ENCODE measurements around the gene MYBPC2. TPM values are rescaled to one million over a fixed set of nuclear protein-coding genes. Genes with fewer than 3 reads are reported as not detected.

Gene MYBPC2
- total RNA-seq, 1 experiment from 2014 or later, result 0.18 TPM

DNA sequence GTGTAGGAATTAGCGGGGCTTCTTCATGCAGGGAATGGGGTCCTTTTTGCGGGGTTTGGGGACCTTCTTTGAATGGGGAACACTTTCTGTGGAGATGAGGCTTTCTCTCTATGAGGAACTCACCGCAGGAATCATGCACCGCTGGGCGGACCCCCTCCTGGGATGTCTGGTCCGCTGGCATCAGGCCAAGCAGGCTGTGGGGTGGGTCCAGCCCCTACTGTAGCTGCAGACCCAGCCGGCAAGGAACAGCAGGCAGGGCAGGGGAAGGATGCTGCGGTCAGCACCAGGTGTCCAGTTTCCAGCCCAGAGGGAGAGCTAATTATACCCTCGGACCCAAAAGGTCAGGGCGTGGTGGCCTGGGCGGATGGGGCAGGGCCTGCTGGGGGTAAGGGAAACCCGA is 1.8 kb downstream of the MYBPC2 start:
- Histone ChIP-seq H3K36me3 (ENCODE audit: control insufficient read depth, insufficient read depth, low read length) (no peaks in the 10 kb centered on the region), H3K4me3 (ENCODE audit: low read depth in 2 of 2, low read length in 2 of 2) (no peak overlapping the region), H3K27me3 (ENCODE audit: control insufficient read depth, insufficient read depth, low read length) (no peaks in the 10 kb centered on the region), H3K27ac (ENCODE audit: low read length) (no peak overlapping the region), H3K9me3 (ENCODE audit: control insufficient read depth, insufficient read depth, low read depth, low read length) (no peaks in the 10 kb centered on the region), H3K4me1 (ENCODE audit: control insufficient read depth, insufficient read depth, low read length) (no peaks in the 10 kb centered on the region)
- TF ChIP-seq POLR2AphosphoS5 (IDR thresholded peaks at IDR 0.05; ENCODE audit: low read depth, low read length) (no peak), TCF7L2 (IDR thresholded peaks at IDR 0.05; ENCODE audit: low read depth, low read length) (no peak), SIN3A (IDR thresholded peaks at IDR 0.05; ENCODE audit: borderline replicate concordance, insufficient read depth, low read depth, low read length) (no peak)
- TF ChIP-seq, protein P1, sequence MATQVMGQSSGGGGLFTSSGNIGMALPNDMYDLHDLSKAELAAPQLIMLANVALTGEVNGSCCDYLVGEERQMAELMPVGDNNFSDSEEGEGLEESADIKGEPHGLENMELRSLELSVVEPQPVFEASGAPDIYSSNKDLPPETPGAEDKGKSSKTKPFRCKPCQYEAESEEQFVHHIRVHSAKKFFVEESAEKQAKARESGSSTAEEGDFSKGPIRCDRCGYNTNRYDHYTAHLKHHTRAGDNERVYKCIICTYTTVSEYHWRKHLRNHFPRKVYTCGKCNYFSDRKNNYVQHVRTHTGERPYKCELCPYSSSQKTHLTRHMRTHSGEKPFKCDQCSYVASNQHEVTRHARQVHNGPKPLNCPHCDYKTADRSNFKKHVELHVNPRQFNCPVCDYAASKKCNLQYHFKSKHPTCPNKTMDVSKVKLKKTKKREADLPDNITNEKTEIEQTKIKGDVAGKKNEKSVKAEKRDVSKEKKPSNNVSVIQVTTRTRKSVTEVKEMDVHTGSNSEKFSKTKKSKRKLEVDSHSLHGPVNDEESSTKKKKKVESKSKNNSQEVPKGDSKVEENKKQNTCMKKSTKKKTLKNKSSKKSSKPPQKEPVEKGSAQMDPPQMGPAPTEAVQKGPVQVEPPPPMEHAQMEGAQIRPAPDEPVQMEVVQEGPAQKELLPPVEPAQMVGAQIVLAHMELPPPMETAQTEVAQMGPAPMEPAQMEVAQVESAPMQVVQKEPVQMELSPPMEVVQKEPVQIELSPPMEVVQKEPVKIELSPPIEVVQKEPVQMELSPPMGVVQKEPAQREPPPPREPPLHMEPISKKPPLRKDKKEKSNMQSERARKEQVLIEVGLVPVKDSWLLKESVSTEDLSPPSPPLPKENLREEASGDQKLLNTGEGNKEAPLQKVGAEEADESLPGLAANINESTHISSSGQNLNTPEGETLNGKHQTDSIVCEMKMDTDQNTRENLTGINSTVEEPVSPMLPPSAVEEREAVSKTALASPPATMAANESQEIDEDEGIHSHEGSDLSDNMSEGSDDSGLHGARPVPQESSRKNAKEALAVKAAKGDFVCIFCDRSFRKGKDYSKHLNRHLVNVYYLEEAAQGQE (IDR thresholded peaks at IDR 0.05; ENCODE audit: insufficient read depth in 1 of 2, low read depth in 2 of 2, low read length in 1 of 2), result no peak
- TF ChIP-seq, protein P2, sequence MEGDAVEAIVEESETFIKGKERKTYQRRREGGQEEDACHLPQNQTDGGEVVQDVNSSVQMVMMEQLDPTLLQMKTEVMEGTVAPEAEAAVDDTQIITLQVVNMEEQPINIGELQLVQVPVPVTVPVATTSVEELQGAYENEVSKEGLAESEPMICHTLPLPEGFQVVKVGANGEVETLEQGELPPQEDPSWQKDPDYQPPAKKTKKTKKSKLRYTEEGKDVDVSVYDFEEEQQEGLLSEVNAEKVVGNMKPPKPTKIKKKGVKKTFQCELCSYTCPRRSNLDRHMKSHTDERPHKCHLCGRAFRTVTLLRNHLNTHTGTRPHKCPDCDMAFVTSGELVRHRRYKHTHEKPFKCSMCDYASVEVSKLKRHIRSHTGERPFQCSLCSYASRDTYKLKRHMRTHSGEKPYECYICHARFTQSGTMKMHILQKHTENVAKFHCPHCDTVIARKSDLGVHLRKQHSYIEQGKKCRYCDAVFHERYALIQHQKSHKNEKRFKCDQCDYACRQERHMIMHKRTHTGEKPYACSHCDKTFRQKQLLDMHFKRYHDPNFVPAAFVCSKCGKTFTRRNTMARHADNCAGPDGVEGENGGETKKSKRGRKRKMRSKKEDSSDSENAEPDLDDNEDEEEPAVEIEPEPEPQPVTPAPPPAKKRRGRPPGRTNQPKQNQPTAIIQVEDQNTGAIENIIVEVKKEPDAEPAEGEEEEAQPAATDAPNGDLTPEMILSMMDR (IDR thresholded peaks at IDR 0.05), result no peak
- POLR2A ChIA-PET, result no interaction called here
- in situ Hi-C loops (cut with HindIII; ENCODE audit: low pct_unique_long_range_greater_than_20kb, low sequenced_read_pairs), result no loop called here
- intact Hi-C loops (cut with micrococcal nuclease; ENCODE audit: unreplicated experiment), result no loop called here
- no peak for DNase-seq (ENCODE audit: low read depth, low spot score)
- CTCF ChIA-PET, result no interaction called here
- BruUV-seq (replicated peaks), result no TSS peak
- no peak for ATAC-seq

DNA sequence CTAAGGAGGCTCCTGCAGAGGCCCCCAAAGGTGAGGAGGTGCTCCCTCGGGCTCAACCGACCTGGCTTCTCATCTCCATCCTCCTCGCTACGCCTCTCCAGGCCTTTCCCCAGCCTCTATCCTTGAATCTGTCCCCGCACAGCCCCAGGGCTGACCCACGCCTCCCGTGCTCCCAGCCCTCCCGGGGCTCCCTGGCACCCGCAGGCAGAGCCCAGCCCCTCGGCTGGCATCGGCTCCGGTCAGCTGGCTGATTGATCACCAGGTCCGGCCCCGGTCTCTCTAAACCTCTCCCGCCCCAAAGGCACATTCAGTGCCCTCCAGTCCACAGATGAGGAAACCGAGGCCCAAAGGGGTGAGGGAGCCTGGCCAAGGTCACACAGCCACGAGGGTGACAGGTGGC is 2.5 kb downstream of the MYBPC2 start:
- Histone ChIP-seq H3K27me3 (ENCODE audit: control insufficient read depth, insufficient read depth, low read length) (no peaks in the 10 kb centered on the region), H3K36me3 (ENCODE audit: control insufficient read depth, insufficient read depth, low read length) (no peaks in the 10 kb centered on the region), H3K27ac (ENCODE audit: low read length) (no peak overlapping the region), H3K4me1 (ENCODE audit: control insufficient read depth, insufficient read depth, low read length) (no peaks in the 10 kb centered on the region), H3K9me3 (ENCODE audit: control insufficient read depth, insufficient read depth, low read depth, low read length) (no peaks in the 10 kb centered on the region), H3K4me3 (ENCODE audit: low read depth in 2 of 2, low read length in 2 of 2) (no peak overlapping the region)
- BruUV-seq (replicated peaks), result no TSS peak
- intact Hi-C loops (cut with micrococcal nuclease; ENCODE audit: unreplicated experiment), result no loop called here
- in situ Hi-C loops (cut with HindIII; ENCODE audit: low pct_unique_long_range_greater_than_20kb, low sequenced_read_pairs), result no loop called here
- ATAC-seq, result no peak
- CTCF ChIA-PET, result no interaction called here
- POLR2A ChIA-PET, result no interaction called here
- no peak for DNase-seq (ENCODE audit: low read depth, low spot score)
- TF ChIP-seq SIN3A (IDR thresholded peaks at IDR 0.05; ENCODE audit: borderline replicate concordance, insufficient read depth, low read depth, low read length), result no peak
- TF ChIP-seq TCF7L2 (IDR thresholded peaks at IDR 0.05; ENCODE audit: low read depth, low read length), result no peak
- TF ChIP-seq POLR2AphosphoS5 (IDR thresholded peaks at IDR 0.05; ENCODE audit: low read depth, low read length), result no peak
- TF ChIP-seq, protein P2 (IDR thresholded peaks at IDR 0.05), result no peak
- TF ChIP-seq, protein P1 (IDR thresholded peaks at IDR 0.05; ENCODE audit: insufficient read depth in 1 of 2, low read depth in 2 of 2, low read length in 1 of 2), result no peak
